ENCODE results near the gene EMILIN1.

Gene EMILIN1

GRCh38 chr2:27093430-27094352 lies 15.3 kb downstream of the EMILIN1 start:
- TF ChIP-seq CTCF (IDR thresholded peaks at IDR 0.05; ENCODE audit: control insufficient read depth, insufficient read depth, low read depth, low read length, missing control alignments) = no peak
- no peak for DNase-seq (ENCODE audit: low read depth)
- H3K4me3 ChIP-seq (ENCODE audit: control insufficient read depth, low read depth, low read length) = no peak overlapping the region

GRCh38 chr2:27094353-27094984 lies 16.1 kb downstream of the EMILIN1 start:
- DNase-seq (ENCODE audit: low read depth) = no peak
- no peak overlapping the region for H3K4me3 ChIP-seq (ENCODE audit: control insufficient read depth, low read depth, low read length)
- no peak for TF ChIP-seq CTCF (IDR thresholded peaks at IDR 0.05; ENCODE audit: control insufficient read depth, insufficient read depth, low read depth, low read length, missing control alignments)

GRCh38 chr2:27095427-27095744 lies 17.0 kb downstream of the EMILIN1 start:
- DNase-seq (ENCODE audit: low read depth) = no peak
- H3K4me3 ChIP-seq (ENCODE audit: control insufficient read depth, low read depth, low read length) = no peak overlapping the region
- no peak for TF ChIP-seq CTCF (IDR thresholded peaks at IDR 0.05; ENCODE audit: control insufficient read depth, insufficient read depth, low read depth, low read length, missing control alignments)

GRCh38 chr2:27095745-27096651 lies 17.6 kb downstream of the EMILIN1 start:
- no peak overlapping the region for H3K4me3 ChIP-seq (ENCODE audit: control insufficient read depth, low read depth, low read length)

GRCh38 chr2:27096748-27097297 lies 18.4 kb downstream of the EMILIN1 start:
- no peak for DNase-seq (ENCODE audit: low read depth)
- no peak for TF ChIP-seq CTCF (IDR thresholded peaks at IDR 0.05; ENCODE audit: control insufficient read depth, insufficient read depth, low read depth, low read length, missing control alignments)
- H3K4me3 ChIP-seq (ENCODE audit: control insufficient read depth, low read depth, low read length) = no peak overlapping the region

More at GRCh38 chr2:27095745-27096651, 17.6 kb downstream of the EMILIN1 start:
- no peak for TF ChIP-seq CTCF (IDR thresholded peaks at IDR 0.05; ENCODE audit: control insufficient read depth, insufficient read depth, low read depth, low read length, missing control alignments)
- no peak for DNase-seq (ENCODE audit: low read depth)

- DNase-seq (ENCODE audit: low read depth) = no peak
- H3K4me3 ChIP-seq (ENCODE audit: control insufficient read depth, low read depth, low read length) = no peak overlapping the region
- no peak for TF ChIP-seq CTCF (IDR thresholded peaks at IDR 0.05; ENCODE audit: control insufficient read depth, insufficient read depth, low read depth, low read length, missing control alignments)
Measured at GRCh38 chr2:27097341-27097740, 18.9 kb downstream of the EMILIN1 start.
